ENCODE results near the gene RFX1. TPM values are rescaled to one million over a fixed set of nuclear protein-coding genes. Genes with fewer than 3 reads are reported as not detected.

RFX1 gene
- total RNA-seq, 2 experiments from 2014 or later = 4.4 to 17.4 TPM

GRCh38 chr19:13913352-13913751 is 92.8 kb downstream of the RFX1 start:
- Histone ChIP-seq H3K79me2 (ENCODE audit: insufficient read depth, low read depth, low read length) (no peaks in the 10 kb centered on the region), H3K4me1 (ENCODE audit: insufficient read depth, low read length, poor library complexity, severe bottlenecking) (no peaks in the 10 kb centered on the region), H3K4me3 (ENCODE audit: low read depth, low read length, poor library complexity, severe bottlenecking) (no peak overlapping the region), H3K9me2 (ENCODE audit: insufficient read depth, low read length) (no peaks in the 10 kb centered on the region), H3K36me3 (ENCODE audit: insufficient read depth, low read length) (peaks cover 59% of the 10 kb centered on the region), H2AFZ (ENCODE audit: low read length) (no peak overlapping the region), H4K20me1 (ENCODE audit: insufficient read depth, low read length) (no peaks in the 10 kb centered on the region), H3K27ac (ENCODE audit: low read depth, low read length, poor library complexity, severe bottlenecking) (no peak overlapping the region), H3K4me2 (ENCODE audit: low read length) (no peak overlapping the region), H3K9me3 (ENCODE audit: low read length) (no peaks in the 10 kb centered on the region)
- intact Hi-C loops (cut with micrococcal nuclease; ENCODE audit: unreplicated experiment) = no loop called here
- BruUV-seq (replicated peaks) = no TSS peak
- ChIA-PET CTCF (ENCODE audit: unreplicated experiment) (no interaction called here), POLR2A (no interaction called here)
- TF ChIP-seq EZH2phosphoT487 (IDR thresholded peaks at IDR 0.05; ENCODE audit: borderline replicate concordance, low read depth, low read length) (no peak), CTCF (conservative IDR thresholded peaks at IDR 0.05; ENCODE audit: low read length) (no peak)
- DNase-seq (ENCODE audit: low spot score) = no peak

Other genes starting within 250 kb of the RFX1 start
- gene MRI1, start 241.8 kb downstream of the RFX1 start, total RNA-seq (2014; rRNA removed; shearing (Covaris generic)) = 27.3 and 33.4 TPM in 2 replicates
- gene MRI1, start 241.8 kb downstream of the RFX1 start, total RNA-seq (2022) = 23.4 and 27.1 TPM in 2 replicates
- gene C19orf53, start 231.9 kb downstream of the RFX1 start, total RNA-seq (2014; rRNA removed; shearing (Covaris generic)) = 162 and 177 TPM in 2 replicates
- 80.3 and 90.1 TPM in 2 replicates for gene C19orf53, start 231.9 kb downstream of the RFX1 start, total RNA-seq (2022)
- 3.7 and 5.0 TPM in 2 replicates for gene ZSWIM4, start 210.9 kb downstream of the RFX1 start, total RNA-seq (2014; rRNA removed; shearing (Covaris generic))
- gene ZSWIM4, start 210.9 kb downstream of the RFX1 start, total RNA-seq (2022) = 10.8 and 13.4 TPM in 2 replicates
- gene NANOS3, start 129.2 kb downstream of the RFX1 start, total RNA-seq (2014; rRNA removed; shearing (Covaris generic)) = not detected in 2 replicates
- gene NANOS3, start 129.2 kb downstream of the RFX1 start, total RNA-seq (2022) = not detected in 2 replicates
- 2.5 and 4.5 TPM in 2 replicates for gene BRME1, start 100.2 kb downstream of the RFX1 start, total RNA-seq (2014; rRNA removed; shearing (Covaris generic))
- gene BRME1, start 100.2 kb downstream of the RFX1 start, total RNA-seq (2022) = 7.1 and 7.2 TPM in 2 replicates
- gene CC2D1A, start 100.1 kb downstream of the RFX1 start, total RNA-seq (2014; rRNA removed; shearing (Covaris generic)) = 18.7 and 23.3 TPM in 2 replicates
- gene CC2D1A, start 100.1 kb downstream of the RFX1 start, total RNA-seq (2022) = 44.0 and 48.3 TPM in 2 replicates
- 0.16 TPM in 1 of 2 replicates, not detected in the other for gene PODNL1, start 67.9 kb downstream of the RFX1 start, total RNA-seq (2014; rRNA removed; shearing (Covaris generic))
- 0.20 TPM in 1 of 2 replicates, not detected in the other for gene PODNL1, start 67.9 kb downstream of the RFX1 start, total RNA-seq (2022)
- 61.0 and 71.3 TPM in 2 replicates for gene DCAF15, start 53.8 kb downstream of the RFX1 start, total RNA-seq (2014; rRNA removed; shearing (Covaris generic))
- gene DCAF15, start 53.8 kb downstream of the RFX1 start, total RNA-seq (2022) = 86.2 and 97.3 TPM in 2 replicates
- not detected in 2 replicates for gene RLN3, start 21.8 kb upstream of the RFX1 start, total RNA-seq (2014; rRNA removed; shearing (Covaris generic))
- not detected in 2 replicates for gene RLN3, start 21.8 kb upstream of the RFX1 start, total RNA-seq (2022)
- gene IL27RA, start 25.4 kb upstream of the RFX1 start, total RNA-seq (2014; rRNA removed; shearing (Covaris generic)) = 5.2 and 6.7 TPM in 2 replicates
- 6.0 and 9.0 TPM in 2 replicates for gene IL27RA, start 25.4 kb upstream of the RFX1 start, total RNA-seq (2022)
- gene PALM3, start 55.8 kb upstream of the RFX1 start, total RNA-seq (2014; rRNA removed; shearing (Covaris generic)) = 0.09 TPM in 1 of 2 replicates, not detected in the other
- not detected in 2 replicates for gene PALM3, start 55.8 kb upstream of the RFX1 start, total RNA-seq (2022)
- gene MISP3, start 66.5 kb upstream of the RFX1 start, total RNA-seq (2014; rRNA removed; shearing (Covaris generic)) = 3.3 and 6.4 TPM in 2 replicates
- gene MISP3, start 66.5 kb upstream of the RFX1 start, total RNA-seq (2022) = 3.9 TPM in 2 replicates
- 1.0 and 2.6 TPM in 2 replicates for gene C19orf67, start 79.5 kb upstream of the RFX1 start, total RNA-seq (2014; rRNA removed; shearing (Covaris generic))
- 0.55 and 1.4 TPM in 2 replicates for gene C19orf67, start 79.5 kb upstream of the RFX1 start, total RNA-seq (2022)
- gene SAMD1, start 84.4 kb upstream of the RFX1 start, total RNA-seq (2014; rRNA removed; shearing (Covaris generic)) = 116 and 128 TPM in 2 replicates
- 124 and 128 TPM in 2 replicates for gene SAMD1, start 84.4 kb upstream of the RFX1 start, total RNA-seq (2022)
- gene PRKACA, start 111.4 kb upstream of the RFX1 start, total RNA-seq (2014; rRNA removed; shearing (Covaris generic)) = 18.0 and 21.1 TPM in 2 replicates
- 62.0 and 63.7 TPM in 2 replicates for gene PRKACA, start 111.4 kb upstream of the RFX1 start, total RNA-seq (2022)
- gene ASF1B, start 130.3 kb upstream of the RFX1 start, total RNA-seq (2014; rRNA removed; shearing (Covaris generic)) = 115 and 202 TPM in 2 replicates
- 139 and 143 TPM in 2 replicates for gene ASF1B, start 130.3 kb upstream of the RFX1 start, total RNA-seq (2022)
- gene ADGRL1, start 199.8 kb upstream of the RFX1 start, total RNA-seq (2014; rRNA removed; shearing (Covaris generic)) = 2.6 and 5.0 TPM in 2 replicates
- 8.1 and 8.2 TPM in 2 replicates for gene ADGRL1, start 199.8 kb upstream of the RFX1 start, total RNA-seq (2022)

Measured in OCI-LY7 (cell line).